HCT116 (cell line): Measurements from ENCODE around the gene SYN1. TPM values are rescaled to one million over a fixed set of nuclear protein-coding genes. Genes with fewer than 3 reads are reported as not detected.

Source experiments
- ATAC-seq: fragments of 200-7000 bp; cut with Tn5 transposase; 2 replicates; pipeline ENCODE4 v1.9.1; 2020; ENCODE audit warnings: mild to moderate bottlenecking, moderate library complexity
- BruUV-seq: library from RNA; stranded (reverse); fragments of 400-500 nt; replicated peaks from 2 replicates; lab custom pipeline; 2021; lab: Mats Ljungman, UMichigan
- CTCF ChIA-PET: fragments of 300-600 bp; sonication (Branson Sonifier 250); formaldehyde crosslinking; loops from one replicate; lab custom pipeline; 2021; ENCODE audit warnings: antibody characterized with exemption; lab: Charles Lee
- POLR2A ChIA-PET: fragments of 300-600, 350-600 bp; sonication (Branson Sonifier 250); formaldehyde crosslinking; loops from one replicate; lab custom pipeline; 2021; ENCODE audit warnings: antibody characterized with exemption; lab: Charles Lee
- RAD21 ChIA-PET, 2 experiments: fragments of 300-600 bp; sonication (Branson Sonifier 250); formaldehyde crosslinking; loops; one replicate each; lab custom pipeline; 2023; ENCODE audit warnings: low total read pairs in 2 of 2; ENCODE audit not compliant: uncharacterized antibody in 2 of 2, unreplicated experiment in 2 of 2, low non-redundant PET in 1 of 2; lab: Charles Lee
- DNase-seq: peaks from one replicate; pipeline ENCODE4 v3.0.0-alpha.2; 2010; ENCODE audit warnings: low read depth, low spot score
- H2AFZ ChIP-seq: fragments of 200-600 bp; shearing (Covaris generic), sonication (generic); 2 replicates; pipeline ENCODE4 v1.6.1; 2017; ENCODE audit warnings: low read depth, mixed run types, mixed read lengths, antibody characterized with exemption, low read length; ENCODE audit not compliant: poor library complexity, severe bottlenecking
- H3K27ac ChIP-seq: 2 replicates; pipeline ENCODE4 v1.5.1; 2012; ENCODE audit warnings: low read depth, low read length
- H3K27me3 ChIP-seq: fragments of 200-600 bp; sonication (generic); 2 replicates; pipeline ENCODE4 v1.6.1; 2016; ENCODE audit warnings: mixed run types, low read length, mixed read lengths; ENCODE audit not compliant: insufficient read depth
- H3K36me3 ChIP-seq, 2 experiments: fragments of 200-500 bp in 1 of 2; fragments of 200-600 bp in 1 of 2; sonication (Bioruptor generic) in 1 of 2; sonication (generic) in 1 of 2; 2 replicates each; pipeline versions ENCODE4 v1.5.1 to v1.6.1; 2014 to 2016; ENCODE audit warnings: low read length in 2 of 2, inconsistent platforms in 1 of 2, mixed read lengths in 1 of 2, mixed run types in 1 of 2; ENCODE audit not compliant: insufficient read depth in 2 of 2, control insufficient read depth in 1 of 2
- H3K4me1 ChIP-seq, 2 experiments: fragments of 200-600 bp in 1 of 2; sonication (generic) in 1 of 2; 2 replicates each; pipeline versions ENCODE4 v1.5.1 to v1.6.1; 2012 to 2017; ENCODE audit warnings: low read length in 2 of 2, inconsistent platforms in 1 of 2, mild to moderate bottlenecking in 1 of 2, mixed read lengths in 1 of 2, mixed run types in 1 of 2, moderate library complexity in 1 of 2; ENCODE audit not compliant: insufficient read depth in 2 of 2, control insufficient read depth in 1 of 2
- H3K4me2 ChIP-seq: fragments of 200-600 bp; sonication (generic); 2 replicates; pipeline ENCODE4 v1.6.1; 2017; ENCODE audit warnings: mixed run types, low read length, mixed read lengths
- H3K4me3 ChIP-seq, 2 experiments: fragments of 200-600 bp in 1 of 2; sonication (generic) in 1 of 2; replicated peaks in 1 of 2; 2 replicates each; pipeline ENCODE4 v1.5.1; 2011 to 2016; ENCODE audit warnings: low read length in 2 of 2, control low read depth in 1 of 2, low read depth in 1 of 2, mild to moderate bottlenecking in 1 of 2, mixed read lengths in 1 of 2, mixed run types in 1 of 2
- H3K79me2 ChIP-seq: fragments of 200-600 bp; sonication (generic); 2 replicates; pipeline ENCODE4 v1.6.1; 2017; ENCODE audit warnings: mild to moderate bottlenecking, mixed run types, low read length, moderate library complexity, mixed read lengths; ENCODE audit not compliant: insufficient read depth
- H3K9ac ChIP-seq: fragments of 200-600 bp; sonication (generic); 2 replicates; pipeline ENCODE4 v1.6.1; 2016; ENCODE audit warnings: low read length, mixed read lengths
- H3K9me2 ChIP-seq: fragments of 200-600 bp; sonication (generic), shearing (Covaris generic); 2 replicates; pipeline ENCODE4 v1.6.1; 2017; ENCODE audit warnings: mixed run types, mild to moderate bottlenecking, moderate library complexity; ENCODE audit not compliant: insufficient read depth
- H3K9me3 ChIP-seq, 2 experiments: fragments of 200-500 bp in 1 of 2; fragments of 200-600 bp in 1 of 2; sonication (Bioruptor generic) in 1 of 2; sonication (generic) in 1 of 2; 2 replicates each; pipeline ENCODE4 v1.6.1; 2014 to 2017; ENCODE audit warnings: low read length in 2 of 2, mixed read lengths in 2 of 2, inconsistent platforms in 1 of 2, low read depth in 1 of 2, mild to moderate bottlenecking in 1 of 2, mixed run types in 1 of 2, moderate library complexity in 1 of 2; ENCODE audit not compliant: control insufficient read depth in 1 of 2, insufficient read depth in 1 of 2
- H4K20me1 ChIP-seq: fragments of 200-600 bp; sonication (generic), shearing (Covaris generic); 2 replicates; pipeline ENCODE4 v1.6.1; 2017; ENCODE audit warnings: mixed run types, mild to moderate bottlenecking, moderate library complexity; ENCODE audit not compliant: insufficient read depth
- CEBPB ChIP-seq: IDR thresholded peaks from 2 replicates; pipeline ENCODE4 v1.6.1; 2012; ENCODE audit warnings: low read depth
- EZH2phosphoT487 ChIP-seq: fragments of 200-600 bp; IDR thresholded peaks from 2 replicates; pipeline ENCODE4 v1.6.1; 2018; ENCODE audit warnings: antibody characterized with exemption, borderline replicate concordance
- POLR2A ChIP-seq: IDR thresholded peaks from 2 replicates; pipeline ENCODE4 v1.7.0; 2011; ENCODE audit warnings: borderline replicate concordance; ENCODE audit not compliant: insufficient read depth, insufficient read length; ENCODE audit errors: extremely low read depth
- SIN3A ChIP-seq: IDR thresholded peaks from 2 replicates; pipeline ENCODE4 v1.6.1; 2012; ENCODE audit warnings: low read depth
- SRF ChIP-seq: IDR thresholded peaks from 2 replicates; pipeline ENCODE4 v1.6.1; 2012; ENCODE audit warnings: low read depth
- TCF7L2 ChIP-seq: IDR thresholded peaks from 2 replicates; pipeline ENCODE4 v1.7.0; 2011; ENCODE audit warnings: borderline replicate concordance, inconsistent platforms; ENCODE audit not compliant: insufficient read depth, insufficient read length; ENCODE audit errors: extremely low read depth
- YY1 ChIP-seq: IDR thresholded peaks from 2 replicates; pipeline ENCODE4 v1.6.1; 2011; ENCODE audit warnings: low read length, low read depth, moderate library complexity, mild to moderate bottlenecking; ENCODE audit not compliant: insufficient replicate concordance; ENCODE audit errors: extremely low read depth
- ZNF274 ChIP-seq: fragments of 200-500 bp; sonication (Bioruptor generic); IDR thresholded peaks from 2 replicates; pipeline ENCODE4 v1.6.1; 2014; ENCODE audit warnings: mild to moderate bottlenecking, low read depth, low read length, inconsistent platforms
- intact Hi-C: fragments of 100-400 bp; cut with micrococcal nuclease; formaldehyde crosslinking; loops from 2 replicates; pipeline ENCODE4 v1.10.0; 2022
- total RNA-seq: library from RNA; stranded (reverse); gene quantifications from one replicate; pipeline ENCODE4 v1.2.1, GENCODE V29; 2021; ENCODE audit not compliant: unreplicated experiment
- TF ChIP-seq, protein P1 (sequence below): IDR thresholded peaks from 2 replicates; pipeline ENCODE4 v1.6.1; 2012
- TF ChIP-seq, protein P2 (sequence below): IDR thresholded peaks from 2 replicates; pipeline ENCODE4 v1.6.1; 2012
- TF ChIP-seq, protein P3 (sequence below): IDR thresholded peaks from 2 replicates; pipeline ENCODE4 v1.6.1; 2011; ENCODE audit warnings: mild to moderate bottlenecking, low read length, moderate library complexity; ENCODE audit not compliant: insufficient replicate concordance; ENCODE audit errors: extremely low read depth

The SYN1 gene
- total RNA-seq, 1 experiment from 2014 or later, result 0.86 TPM

DNA sequence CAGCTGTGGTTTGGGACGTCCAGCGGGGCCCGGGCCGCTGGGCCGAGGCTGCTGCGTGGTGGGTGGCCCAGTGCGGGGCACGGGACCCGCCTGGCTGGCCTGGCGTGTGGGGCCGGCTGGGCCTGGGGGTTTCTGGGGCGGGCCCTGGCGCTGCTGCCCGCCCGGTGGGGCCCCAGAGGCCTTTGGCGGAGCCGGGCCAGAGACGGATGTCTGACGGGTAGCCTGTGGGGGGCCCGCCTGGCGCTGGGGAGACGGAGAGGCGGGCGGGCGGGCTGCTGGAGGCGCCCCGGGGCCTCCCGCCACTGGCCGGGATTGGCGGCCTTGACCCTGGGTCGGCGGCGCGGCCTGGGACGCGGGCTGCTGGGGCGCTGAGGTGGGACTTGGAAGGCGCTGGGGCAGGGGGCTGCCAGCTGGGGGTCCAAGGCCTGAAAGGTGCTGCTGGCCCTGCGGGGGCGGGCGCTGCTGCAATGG lies 45.5 kb downstream of the SYN1 start:
- H3K79me2 ChIP-seq, result no peaks in the 10 kb centered on the region
- ChIA-PET CTCF (no interaction called here), POLR2A (no interaction called here), RAD21 (no interaction called here)
- BruUV-seq, result no TSS peak
- H3K36me3 ChIP-seq, result 0 out of 4 replicates have a peak, but pooled peaks cover 0 to 2% of the 10 kb centered on the region in 2 experiments
- ATAC-seq (no peak), DNase-seq (no peak)
- no peaks in the 10 kb centered on the region for H4K20me1 ChIP-seq
- H3K27me3 ChIP-seq, result no peaks in the 10 kb centered on the region
- H3K9me3 ChIP-seq, result no peaks in the 10 kb centered on the region
- TF ChIP-seq TCF7L2 (no peak), POLR2A (no peak), EZH2phosphoT487 (no peak)
- TF ChIP-seq, protein P1, sequence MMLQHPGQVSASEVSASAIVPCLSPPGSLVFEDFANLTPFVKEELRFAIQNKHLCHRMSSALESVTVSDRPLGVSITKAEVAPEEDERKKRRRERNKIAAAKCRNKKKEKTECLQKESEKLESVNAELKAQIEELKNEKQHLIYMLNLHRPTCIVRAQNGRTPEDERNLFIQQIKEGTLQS, result no peak
- no peaks in the 10 kb centered on the region for H3K9me2 ChIP-seq
- no peak overlapping the region for H2AFZ ChIP-seq
- intact Hi-C loops, result no loop called here
- H3K4me1 ChIP-seq, result peaks cover 4 to 31% of the 10 kb centered on the region in 2 experiments; a peak in 3 of 4 replicates
- no peak overlapping the region for H3K4me2 ChIP-seq
- no peak overlapping the region for H3K4me3 ChIP-seq
- no peak overlapping the region for H3K9ac ChIP-seq
- H3K27ac ChIP-seq, result no peak overlapping the region

DNA sequence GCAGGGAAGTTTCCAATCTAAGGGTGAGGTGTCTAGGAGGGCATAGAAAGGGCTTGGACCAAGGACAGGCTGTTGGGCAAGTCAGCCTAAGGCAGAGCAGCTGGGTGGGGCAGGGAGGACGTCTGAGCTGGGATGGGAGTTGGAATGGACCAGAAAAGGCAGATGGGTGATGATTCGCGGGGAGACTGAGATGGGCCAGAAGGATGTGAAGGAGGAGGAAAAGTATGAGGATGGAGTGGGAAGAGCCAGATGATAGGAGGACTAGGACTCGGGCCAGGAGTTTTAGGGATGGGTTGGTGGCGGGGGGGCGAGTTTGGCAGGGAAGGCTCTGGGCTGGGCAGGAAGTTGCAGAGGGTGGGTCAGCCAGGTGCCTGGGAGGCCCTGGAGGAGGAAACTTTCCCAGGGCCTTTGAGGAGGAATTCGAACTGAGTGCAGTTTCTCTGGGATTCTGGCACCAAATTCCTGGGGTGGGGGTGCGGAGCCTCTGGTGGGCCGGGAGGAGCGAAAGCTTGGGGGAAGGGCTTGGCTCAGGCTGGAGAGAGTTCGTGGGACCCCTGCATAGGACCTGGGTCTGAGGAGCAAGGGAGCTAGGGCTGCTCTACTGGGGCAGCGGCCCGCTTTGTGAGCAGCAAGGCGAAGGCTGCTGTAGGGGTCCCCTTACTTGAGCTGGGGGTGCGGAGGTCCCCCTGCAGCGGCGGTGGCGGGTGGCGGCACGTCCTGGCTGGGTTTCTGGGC lies 46.1 kb downstream of the SYN1 start:
- Histone ChIP-seq H3K4me1 (peaks cover 3 to 27% of the 10 kb centered on the region in 2 experiments; a peak in 2 of 4 replicates), H3K36me3 (0 out of 4 replicates have a peak, but pooled peaks cover 0 to 2% of the 10 kb centered on the region in 2 experiments), H3K9me3 (no peaks in the 10 kb centered on the region), H3K4me3 (no peak overlapping the region), H3K27ac (no peak overlapping the region), H3K9me2 (no peaks in the 10 kb centered on the region)
- no peak for DNase-seq
- CTCF ChIA-PET, result no interaction called here
- intact Hi-C loops, result no loop called here
- TF ChIP-seq CEBPB (no peak), SIN3A (no peak), YY1 (no peak), SRF (no peak), ZNF274 (no peak)
- TF ChIP-seq, protein P1, result no peak
- TF ChIP-seq, protein P2, sequence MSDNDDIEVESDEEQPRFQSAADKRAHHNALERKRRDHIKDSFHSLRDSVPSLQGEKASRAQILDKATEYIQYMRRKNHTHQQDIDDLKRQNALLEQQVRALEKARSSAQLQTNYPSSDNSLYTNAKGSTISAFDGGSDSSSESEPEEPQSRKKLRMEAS, result no peak
- TF ChIP-seq, protein P3, sequence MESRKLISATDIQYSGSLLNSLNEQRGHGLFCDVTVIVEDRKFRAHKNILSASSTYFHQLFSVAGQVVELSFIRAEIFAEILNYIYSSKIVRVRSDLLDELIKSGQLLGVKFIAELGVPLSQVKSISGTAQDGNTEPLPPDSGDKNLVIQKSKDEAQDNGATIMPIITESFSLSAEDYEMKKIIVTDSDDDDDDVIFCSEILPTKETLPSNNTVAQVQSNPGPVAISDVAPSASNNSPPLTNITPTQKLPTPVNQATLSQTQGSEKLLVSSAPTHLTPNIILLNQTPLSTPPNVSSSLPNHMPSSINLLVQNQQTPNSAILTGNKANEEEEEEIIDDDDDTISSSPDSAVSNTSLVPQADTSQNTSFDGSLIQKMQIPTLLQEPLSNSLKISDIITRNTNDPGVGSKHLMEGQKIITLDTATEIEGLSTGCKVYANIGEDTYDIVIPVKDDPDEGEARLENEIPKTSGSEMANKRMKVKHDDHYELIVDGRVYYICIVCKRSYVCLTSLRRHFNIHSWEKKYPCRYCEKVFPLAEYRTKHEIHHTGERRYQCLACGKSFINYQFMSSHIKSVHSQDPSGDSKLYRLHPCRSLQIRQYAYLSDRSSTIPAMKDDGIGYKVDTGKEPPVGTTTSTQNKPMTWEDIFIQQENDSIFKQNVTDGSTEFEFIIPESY, result no peak
- TF ChIP-seq, all 23 proteins: peak for 0
- ChIA-PET RAD21 (no interaction called here), POLR2A (no interaction called here)
- H2AFZ ChIP-seq, result no peak overlapping the region
- no peak overlapping the region for H3K4me2 ChIP-seq
- BruUV-seq, result no TSS peak
- H3K79me2 ChIP-seq, result no peaks in the 10 kb centered on the region
- no peaks in the 10 kb centered on the region for H3K27me3 ChIP-seq
- no peaks in the 10 kb centered on the region for H4K20me1 ChIP-seq
- ATAC-seq, result no peak
- no peak overlapping the region for H3K9ac ChIP-seq
